Activated CD4-positive, alpha-beta T cell treated with anti-CD3 and anti-CD28 coated beads, Interleukin-2, amount 50 U/mL, for 48 hours (primary cell): ENCODE data around the gene PPP2R3B.

Experiments used
- DNase-seq, 2 experiments: peaks; one replicate each; pipeline ENCODE4 v3.0.0-alpha.2; 2020

The PPP2R3B gene

DNA sequence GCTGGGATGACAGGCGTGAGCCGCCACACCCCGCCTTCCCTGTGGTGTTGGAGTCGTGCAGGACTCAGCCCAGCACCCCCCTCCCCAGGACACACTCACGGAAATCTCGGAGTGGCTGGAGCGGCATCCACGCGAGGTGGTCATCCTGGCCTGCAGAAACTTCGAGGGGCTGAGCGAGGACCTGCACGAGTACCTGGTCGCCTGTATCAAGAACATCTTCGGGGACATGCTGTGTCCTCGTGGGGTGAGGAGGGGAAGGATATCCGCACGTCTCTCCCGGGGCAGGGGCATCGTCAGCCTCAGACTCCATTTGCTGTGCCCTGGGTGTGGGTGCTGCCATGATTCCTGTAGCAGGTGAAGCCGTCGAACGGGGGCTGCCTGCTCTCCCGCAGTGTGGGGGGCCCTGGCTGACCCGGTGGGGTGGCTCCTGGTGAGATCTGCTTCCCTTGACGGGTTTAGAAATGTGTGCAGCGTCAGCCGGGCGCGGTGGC is 95.3 kb downstream of the PPP2R3B start:
- no peak for DNase-seq

DNA sequence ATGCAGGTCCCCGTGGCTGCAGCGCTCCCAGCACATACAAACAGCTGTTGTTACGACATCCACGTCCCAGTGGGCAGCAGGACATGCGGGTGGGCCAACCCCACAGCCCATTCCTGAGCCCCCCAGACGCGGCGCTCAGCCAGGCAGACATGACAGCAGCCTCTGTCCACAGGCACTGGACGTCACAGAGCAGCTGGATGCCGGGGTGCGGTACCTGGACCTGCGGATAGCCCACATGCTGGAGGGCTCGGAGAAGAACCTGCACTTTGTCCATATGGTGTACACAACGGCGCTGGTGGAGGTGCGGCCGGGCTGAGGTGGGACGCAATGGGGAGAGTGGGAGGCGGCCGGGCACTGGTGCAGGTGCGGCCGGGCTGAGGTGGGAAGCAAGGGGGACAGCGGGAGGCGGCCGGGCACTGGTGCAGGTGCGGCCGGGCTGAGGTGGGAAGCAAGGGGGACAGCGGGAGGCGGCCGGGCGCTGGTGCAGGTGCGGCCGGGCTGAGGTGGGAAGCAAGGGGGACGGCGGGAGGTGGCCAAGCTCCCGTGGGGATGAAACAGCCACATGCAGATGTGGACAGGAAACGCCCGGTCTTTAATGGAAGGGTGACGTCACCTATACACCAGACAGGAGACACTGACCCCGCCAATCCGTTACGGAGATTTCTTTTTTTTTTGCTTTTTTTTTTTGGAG is 96.1 kb downstream of the PPP2R3B start:
- no peak for DNase-seq

DNA sequence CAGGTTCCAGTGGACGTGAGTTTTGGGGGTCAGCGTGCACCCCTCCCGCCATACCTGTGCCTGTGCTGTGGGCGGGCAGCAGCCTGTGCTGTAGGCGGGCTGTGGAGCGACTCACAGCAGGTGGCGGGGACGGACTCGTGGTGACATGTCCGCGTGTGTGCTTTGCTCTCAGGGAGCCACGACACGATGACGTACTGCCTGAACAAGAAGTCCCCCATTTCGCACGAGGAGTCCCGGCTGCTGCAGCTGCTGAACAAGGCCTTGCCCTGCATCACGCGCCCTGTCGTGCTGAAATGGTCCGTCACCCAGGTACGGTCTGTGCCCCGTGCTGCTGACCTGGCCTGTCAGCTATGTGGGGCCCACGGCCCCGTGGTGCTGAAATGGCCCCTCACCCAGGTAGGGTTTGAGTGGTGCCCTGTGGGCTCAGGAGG is 98.1 kb downstream of the PPP2R3B start:
- DNase-seq, result no peak

- DNase-seq, result no peak
Observed at GRCh38 chrX:287670-288069, 99.0 kb downstream of the PPP2R3B start.

DNA sequence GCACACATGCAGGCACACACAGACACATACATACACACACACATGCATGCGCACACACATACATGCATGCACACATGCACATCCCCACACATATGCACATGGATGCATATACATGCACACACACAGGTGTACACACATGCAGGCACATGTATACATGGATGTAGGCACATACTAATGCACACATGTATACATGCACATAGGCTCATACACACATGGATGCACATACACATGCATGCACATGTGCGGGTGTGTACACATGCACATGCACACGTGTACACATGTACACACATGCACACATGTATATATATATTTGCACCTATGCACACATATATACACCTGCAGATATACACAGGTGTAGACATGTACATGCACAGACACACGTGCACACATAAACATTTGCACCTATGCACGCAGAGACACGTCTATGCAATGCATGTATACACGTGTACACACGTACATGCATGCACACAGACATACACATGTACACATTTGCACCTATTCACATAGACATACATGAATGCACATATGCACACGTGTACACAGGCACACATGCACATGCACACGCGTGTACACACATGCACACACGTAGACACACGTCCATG is 101.5 kb downstream of the PPP2R3B start:
- DNase-seq, result no peak
